Measurements from ENCODE around the gene SOCS6. TPM values are rescaled to one million over a fixed set of nuclear protein-coding genes. Genes with fewer than 3 reads are reported as not detected.
"Not testable (repeated sequence)": the region's sequence is repeated elsewhere in the genome, so short reads cannot be mapped to it uniquely, and the experiment has no call there.

SOCS6 gene
- total and polyA plus RNA-seq, 2 donors = 12.1 to 40.1 TPM

DNA sequence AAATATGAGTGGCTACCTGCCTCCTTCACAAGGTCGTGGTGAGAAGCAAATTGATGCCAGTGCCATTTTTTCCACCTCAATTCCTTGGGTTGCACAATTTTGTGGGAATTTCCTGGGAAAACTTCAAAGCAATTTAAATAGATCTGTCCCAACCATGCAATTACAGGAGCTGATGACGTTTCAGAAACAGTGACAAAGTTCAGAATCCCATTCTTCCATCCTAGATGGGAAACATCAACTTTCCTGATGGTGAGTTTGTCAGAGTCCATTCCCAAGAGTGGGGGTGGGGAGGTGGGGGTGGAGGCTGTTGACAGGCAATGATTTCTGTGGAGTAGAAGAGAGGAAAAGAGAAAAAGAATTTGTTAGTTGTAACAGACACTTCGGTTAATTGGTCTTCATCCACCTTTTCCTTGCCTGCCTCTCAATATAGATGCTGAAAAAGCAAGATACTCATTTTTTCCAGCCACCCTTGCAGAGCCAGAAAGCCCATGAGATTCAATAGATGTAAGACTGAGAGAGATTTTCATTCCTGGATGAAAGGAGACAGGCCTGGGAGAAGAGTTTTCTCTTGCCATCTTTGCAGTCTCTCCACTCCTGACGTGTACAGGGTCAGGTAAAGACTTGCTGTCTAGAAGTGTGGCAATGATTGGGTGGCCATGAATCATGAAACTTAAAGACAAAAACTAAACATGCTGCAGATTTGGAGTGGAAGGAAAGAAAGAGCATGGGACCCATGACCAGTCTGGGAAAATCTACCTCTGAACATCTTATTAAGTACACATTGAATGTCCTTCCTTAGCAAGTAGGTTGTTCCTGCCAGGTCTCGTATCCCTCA lies 47.3 kb downstream of the SOCS6 start:
- no peak for DNase-seq (ENCODE audit: extremely low spot score)
- Histone ChIP-seq H3K4me3 (ENCODE audit: low read depth, low read length) (no peak overlapping the region), H3K27ac (ENCODE audit: low read depth) (no peak overlapping the region), H3K4me1 (ENCODE audit: insufficient read depth) (no peaks in the 10 kb centered on the region), H3K36me3 (ENCODE audit: insufficient read depth) (no peaks in the 10 kb centered on the region)
- 87% methylated on average over 5 of the region's 5 CpGs for WGBS

DNA sequence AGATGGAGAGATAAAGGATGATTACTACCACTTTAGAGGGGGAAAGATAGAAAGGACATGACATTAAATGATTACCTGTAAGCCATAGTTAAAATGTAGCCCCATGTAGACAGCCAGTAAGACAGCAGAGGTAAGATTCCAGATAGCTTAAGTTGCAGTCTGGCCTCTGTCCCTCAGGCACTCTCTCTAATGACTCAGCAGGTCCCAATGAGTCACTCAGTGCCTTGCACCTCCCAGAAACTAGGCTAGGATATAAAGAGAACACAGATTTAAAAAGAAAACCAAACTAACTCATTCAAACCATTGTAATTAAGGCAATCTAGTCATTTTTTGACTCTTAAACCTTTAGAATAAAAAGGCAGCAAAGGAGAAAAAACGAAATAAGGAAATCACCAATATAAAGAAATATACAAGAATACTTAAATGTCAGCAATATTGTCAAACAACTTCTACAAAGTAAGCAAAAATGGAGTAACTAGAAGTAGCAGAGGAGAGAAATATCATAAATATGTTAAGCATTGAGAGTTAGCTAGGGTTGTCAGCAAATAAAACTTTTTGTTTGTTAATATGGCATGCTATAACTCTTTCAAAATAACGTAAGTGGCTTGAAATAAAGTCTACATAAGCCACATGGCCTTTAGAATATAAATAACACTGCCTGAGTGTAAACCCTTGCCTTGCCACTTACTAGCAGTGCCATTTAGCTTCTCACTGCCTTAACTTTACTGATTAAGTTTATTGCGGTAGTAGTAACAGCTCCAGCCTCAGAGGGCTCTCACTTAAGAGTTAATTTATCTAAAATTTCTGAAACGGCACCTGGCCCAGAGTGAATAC lies 48.5 kb downstream of the SOCS6 start:
- Histone ChIP-seq H3K36me3 (ENCODE audit: insufficient read depth) (no peaks in the 10 kb centered on the region), H3K4me1 (ENCODE audit: insufficient read depth) (no peaks in the 10 kb centered on the region), H3K27ac (ENCODE audit: low read depth) (no peak overlapping the region), H3K4me3 (ENCODE audit: low read depth, low read length) (no peak overlapping the region)
- DNase-seq (ENCODE audit: extremely low spot score) = no peak
- 51% methylated on average over 4 of the region's 4 CpGs for WGBS

DNA sequence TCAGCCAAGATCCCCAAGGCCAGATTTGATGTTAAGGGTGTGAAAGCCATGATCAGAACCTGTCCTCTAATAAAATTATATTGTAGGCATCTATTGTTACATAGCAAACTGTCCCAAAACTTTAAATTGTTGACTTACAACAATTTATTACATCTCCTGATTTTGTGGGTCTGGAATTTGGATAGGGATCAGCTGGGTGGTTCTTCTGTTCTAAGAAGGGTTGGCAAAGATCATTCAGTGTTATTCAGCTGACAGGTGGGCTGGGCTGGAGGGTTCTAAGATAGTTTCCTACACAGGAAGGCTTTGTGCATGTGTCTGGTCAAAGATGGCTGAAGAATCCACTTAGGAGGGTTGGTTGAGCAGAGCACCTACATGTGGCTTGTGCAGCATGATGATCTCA lies 50.0 kb downstream of the SOCS6 start:
- Histone ChIP-seq H3K4me1 (ENCODE audit: insufficient read depth) (no peaks in the 10 kb centered on the region), H3K36me3 (ENCODE audit: insufficient read depth) (no peaks in the 10 kb centered on the region), H3K4me3 (ENCODE audit: low read depth, low read length) (no peak overlapping the region), H3K27ac (ENCODE audit: low read depth) (no peak overlapping the region)
- DNase-seq (ENCODE audit: extremely low spot score) = no peak

DNA sequence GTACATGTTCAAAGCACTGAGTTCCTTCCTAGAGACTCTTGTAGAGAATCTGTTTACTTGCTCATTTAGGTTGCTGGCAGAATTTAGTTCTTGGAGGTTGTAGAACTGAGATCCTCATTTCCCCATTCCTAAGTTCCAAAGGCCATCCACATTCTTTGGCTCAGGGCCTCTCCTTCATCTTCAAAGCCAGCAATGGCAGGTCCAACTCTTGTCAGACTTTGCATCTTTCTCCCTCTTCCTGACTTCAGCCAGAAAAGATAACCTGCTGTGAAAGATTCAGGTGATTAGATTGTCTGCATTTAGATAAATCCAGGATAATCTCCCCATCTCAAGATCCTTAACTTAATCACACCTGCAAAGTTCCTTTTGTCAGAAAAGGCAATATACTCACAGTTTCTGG lies 51.1 kb downstream of the SOCS6 start:
- Histone ChIP-seq H3K4me1 (ENCODE audit: insufficient read depth) (no peaks in the 10 kb centered on the region), H3K36me3 (ENCODE audit: insufficient read depth) (no peaks in the 10 kb centered on the region), H3K4me3 (ENCODE audit: low read depth, low read length) (no peak overlapping the region), H3K27ac (ENCODE audit: low read depth) (no peak overlapping the region)
- no peak for DNase-seq (ENCODE audit: extremely low spot score)

DNA sequence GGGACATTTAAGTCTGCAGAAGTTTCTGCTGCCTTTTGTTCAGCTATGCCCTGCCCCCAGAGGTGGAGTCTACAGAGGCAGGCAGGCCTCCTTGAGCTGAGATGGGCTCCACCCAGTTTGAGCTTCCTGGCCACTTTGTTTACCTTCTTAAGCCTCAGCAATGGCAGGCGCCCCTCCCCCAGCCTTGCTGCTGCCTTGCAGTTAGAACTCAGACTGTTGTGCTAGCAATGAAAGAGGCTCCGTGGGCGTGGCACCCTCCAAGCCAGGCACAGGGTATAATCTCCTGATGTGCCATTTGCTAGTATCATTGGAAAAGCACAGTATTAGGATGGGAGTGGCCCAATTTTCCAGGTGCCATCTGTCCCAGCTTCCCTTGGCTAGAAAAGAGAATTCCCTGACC lies 59.6 kb downstream of the SOCS6 start:
- not testable (repeated sequence) for H3K4me3 ChIP-seq (ENCODE audit: low read depth, low read length)
- WGBS = 92% methylated on average over 3 of the region's 3 CpGs

DNA sequence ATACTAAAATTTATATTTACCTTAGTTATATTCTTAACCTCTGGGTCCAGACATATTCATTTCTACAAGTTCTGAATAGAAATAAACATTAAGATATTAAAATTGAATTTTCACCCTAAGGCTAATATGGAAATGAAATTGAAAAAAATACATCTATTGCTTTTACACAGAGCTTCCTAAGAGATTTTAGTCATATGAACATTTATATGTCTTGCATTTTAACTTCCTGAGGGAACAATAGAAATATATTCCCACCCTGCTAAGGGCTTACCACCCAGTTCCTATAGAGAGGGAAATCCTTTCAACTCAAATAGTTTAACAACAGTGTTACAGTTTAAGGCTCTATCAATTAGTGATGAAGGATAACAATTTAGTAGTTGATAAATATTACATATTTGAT lies 60.5 kb downstream of the SOCS6 start:
- Histone ChIP-seq H3K27ac (ENCODE audit: low read depth) (no peak overlapping the region), H3K4me1 (ENCODE audit: insufficient read depth) (no peaks in the 10 kb centered on the region), H3K36me3 (ENCODE audit: insufficient read depth) (no peaks in the 10 kb centered on the region), H3K4me3 (ENCODE audit: low read depth, low read length) (no peak overlapping the region)
- no peak for DNase-seq (ENCODE audit: extremely low spot score)

More for the DNA sequence above, 59.6 kb downstream of the SOCS6 start:
- not testable (repeated sequence) for H3K4me1 ChIP-seq (ENCODE audit: insufficient read depth); DNase-seq (ENCODE audit: extremely low spot score); H3K27ac ChIP-seq (ENCODE audit: low read depth); H3K36me3 ChIP-seq (ENCODE audit: insufficient read depth)

DNA sequence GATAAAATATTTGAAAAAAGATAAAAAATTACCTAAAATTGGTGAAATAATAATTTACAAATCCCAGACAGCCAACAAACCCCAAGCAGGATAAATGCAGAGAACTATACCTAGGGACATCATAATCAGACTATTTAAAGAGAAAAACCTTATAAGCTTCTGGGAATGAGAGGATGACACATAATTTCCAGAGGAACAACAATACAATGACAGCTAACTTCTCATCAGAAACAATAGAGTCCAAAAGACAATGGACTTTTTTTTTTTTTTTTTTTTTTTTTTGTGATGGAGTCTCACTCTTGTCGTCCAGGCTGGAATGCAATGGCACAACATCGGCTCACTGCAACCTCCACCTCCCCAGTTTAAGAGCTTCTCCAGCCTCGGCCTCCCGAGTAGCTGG lies 65.2 kb downstream of the SOCS6 start:
- 94% methylated on average over 4 of the region's 4 CpGs for WGBS
- Histone ChIP-seq H3K36me3 (ENCODE audit: insufficient read depth) (no peaks in the 10 kb centered on the region), H3K27ac (ENCODE audit: low read depth) (no peak overlapping the region), H3K4me3 (ENCODE audit: low read depth, low read length) (no peak overlapping the region), H3K4me1 (ENCODE audit: insufficient read depth) (no peaks in the 10 kb centered on the region)
- no peak for DNase-seq (ENCODE audit: extremely low spot score)

DNA sequence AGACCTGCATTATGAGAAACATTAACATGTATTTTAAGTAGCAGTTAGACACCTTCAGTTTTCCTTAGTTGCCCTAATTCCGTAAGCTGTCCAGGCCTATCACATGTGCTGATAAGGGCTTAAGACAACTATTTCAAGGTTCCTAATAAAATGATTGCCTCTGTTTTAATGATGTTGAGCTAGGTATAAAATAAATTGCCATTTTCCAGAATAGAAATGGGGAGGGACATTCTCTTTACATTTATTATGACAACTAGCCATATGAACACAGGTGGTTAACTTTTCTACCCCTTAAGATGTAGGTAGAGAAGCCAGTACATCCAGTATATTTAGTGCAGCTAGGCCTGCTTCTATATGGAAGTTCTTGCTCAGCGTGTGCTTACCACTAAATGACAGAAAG lies 65.9 kb downstream of the SOCS6 start:
- 92% methylated on average over 2 of the region's 2 CpGs for WGBS
- no peak overlapping the region for H3K4me3 ChIP-seq (ENCODE audit: low read depth, low read length)
- no peaks in the 10 kb centered on the region for H3K4me1 ChIP-seq (ENCODE audit: insufficient read depth)
- no peak overlapping the region for H3K27ac ChIP-seq (ENCODE audit: low read depth)
- no peak for DNase-seq (ENCODE audit: extremely low spot score)
- H3K36me3 ChIP-seq (ENCODE audit: insufficient read depth) = no peaks in the 10 kb centered on the region

DNA sequence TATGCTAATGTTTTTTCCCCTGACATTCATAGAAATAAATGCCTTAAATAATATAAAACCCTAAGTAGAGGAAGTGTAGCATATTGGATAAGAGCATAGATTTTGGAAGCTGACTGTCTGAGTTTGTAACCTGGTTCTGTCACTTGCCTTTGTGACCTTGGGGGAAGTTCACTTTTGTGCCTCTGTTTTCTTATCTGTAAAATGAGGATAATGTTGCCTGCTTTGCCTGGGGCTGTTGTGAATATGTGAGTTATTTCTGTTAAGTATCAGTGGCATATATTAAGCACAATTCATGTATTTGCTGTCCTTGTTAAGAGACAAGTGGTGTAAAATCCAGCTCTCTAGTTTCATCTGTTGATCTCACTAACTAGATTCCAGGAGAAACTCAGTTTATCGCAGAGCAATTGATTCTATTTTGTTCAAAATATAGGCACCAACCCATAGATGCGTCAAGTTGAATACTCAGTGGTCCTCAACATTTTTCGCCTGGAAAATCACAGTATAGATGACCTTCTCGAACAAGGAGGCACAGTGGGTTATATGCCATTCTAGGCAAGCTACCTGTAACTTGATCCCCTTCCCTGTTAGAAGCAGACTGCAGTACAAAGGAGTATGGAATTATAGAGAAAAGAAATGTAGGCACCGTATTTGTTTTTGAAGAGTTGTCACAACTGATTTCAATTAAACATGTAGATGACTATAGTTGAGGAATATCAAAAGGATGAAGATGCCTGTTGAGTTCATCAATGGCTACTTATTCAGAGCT lies 67.0 kb downstream of the SOCS6 start:
- WGBS = 82% methylated on average over 5 of the region's 5 CpGs
- H3K4me1 ChIP-seq (ENCODE audit: insufficient read depth) = no peaks in the 10 kb centered on the region
- no peak for DNase-seq (ENCODE audit: extremely low spot score)

DNA sequence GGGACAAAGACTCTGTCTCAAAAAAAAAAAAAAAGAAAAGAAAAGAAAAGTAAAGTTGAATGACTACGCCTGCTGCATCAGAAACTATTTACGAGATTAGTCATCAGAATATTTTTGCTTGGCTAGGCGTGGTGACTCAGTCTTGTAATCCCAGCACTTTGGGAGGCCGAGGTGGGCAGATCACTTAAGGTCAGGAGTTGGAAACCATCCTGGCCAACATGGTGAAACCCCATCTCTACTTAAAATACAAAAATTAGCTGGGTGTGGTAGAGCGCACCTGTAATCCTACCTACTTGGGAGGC lies 69.2 kb downstream of the SOCS6 start:
- WGBS = 63% methylated on average over 5 of the region's 5 CpGs
- not testable (repeated sequence) for H3K4me3 ChIP-seq (ENCODE audit: low read depth, low read length); DNase-seq (ENCODE audit: extremely low spot score); H3K36me3 ChIP-seq (ENCODE audit: insufficient read depth); H3K4me1 ChIP-seq (ENCODE audit: insufficient read depth); H3K27ac ChIP-seq (ENCODE audit: low read depth)

More for the DNA sequence above, 67.0 kb downstream of the SOCS6 start:
- Histone ChIP-seq H3K4me3 (ENCODE audit: low read depth, low read length) (no peak overlapping the region), H3K27ac (ENCODE audit: low read depth) (no peak overlapping the region), H3K36me3 (ENCODE audit: insufficient read depth) (no peaks in the 10 kb centered on the region)

DNA sequence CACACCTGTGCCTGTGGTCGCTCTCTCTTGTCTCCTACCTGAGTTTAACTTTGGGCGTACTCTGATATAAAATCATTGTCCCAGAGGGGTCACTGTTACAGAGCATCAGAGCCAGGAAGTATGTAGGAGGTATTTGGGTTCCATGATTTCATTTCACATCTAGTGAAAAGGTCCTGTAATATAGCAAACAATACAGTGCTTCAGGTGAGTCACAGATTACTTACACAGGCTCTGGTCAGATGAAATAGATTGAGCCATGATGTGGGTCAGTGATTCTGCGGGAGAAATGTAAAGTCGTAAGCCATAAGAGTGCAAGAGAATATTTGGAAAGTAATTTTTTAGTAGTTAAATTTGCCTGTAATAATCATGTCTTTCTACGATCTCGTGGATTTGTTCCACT lies 70.2 kb downstream of the SOCS6 start:
- DNase-seq (ENCODE audit: extremely low spot score) = no peak
- 95% methylated on average over 6 of the region's 6 CpGs for WGBS

DNA sequence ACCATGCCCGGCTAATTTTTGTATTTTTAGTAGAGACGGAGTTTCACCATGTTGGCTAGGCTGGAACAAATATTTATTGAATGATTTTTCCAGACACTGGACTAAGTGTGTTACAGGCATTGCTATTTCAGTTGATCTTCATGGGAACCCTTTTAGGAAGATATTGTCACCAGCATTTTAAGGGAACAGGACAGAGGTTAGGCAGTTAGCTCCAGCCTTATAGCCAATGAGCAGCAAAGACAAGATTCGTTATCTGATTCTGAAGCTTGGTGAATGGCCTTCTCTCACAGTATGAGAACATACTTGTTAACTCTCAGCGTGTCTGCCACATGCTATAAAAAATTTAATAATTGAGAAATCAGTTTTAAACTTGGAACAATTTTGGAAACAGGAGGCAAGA lies 73.4 kb downstream of the SOCS6 start:
- H3K4me3 ChIP-seq (ENCODE audit: low read depth, low read length) = no peak overlapping the region
- DNase-seq (ENCODE audit: extremely low spot score) = no peak
- H3K36me3 ChIP-seq (ENCODE audit: insufficient read depth) = no peaks in the 10 kb centered on the region
- no peaks in the 10 kb centered on the region for H3K4me1 ChIP-seq (ENCODE audit: insufficient read depth)
- WGBS = 92% methylated on average over 4 of the region's 4 CpGs
- no peak overlapping the region for H3K27ac ChIP-seq (ENCODE audit: low read depth)

More for the DNA sequence above, 70.2 kb downstream of the SOCS6 start:
- Histone ChIP-seq H3K4me1 (ENCODE audit: insufficient read depth) (no peaks in the 10 kb centered on the region), H3K27ac (ENCODE audit: low read depth) (no peak overlapping the region), H3K36me3 (ENCODE audit: insufficient read depth) (no peaks in the 10 kb centered on the region), H3K4me3 (ENCODE audit: low read depth, low read length) (no peak overlapping the region)

DNA sequence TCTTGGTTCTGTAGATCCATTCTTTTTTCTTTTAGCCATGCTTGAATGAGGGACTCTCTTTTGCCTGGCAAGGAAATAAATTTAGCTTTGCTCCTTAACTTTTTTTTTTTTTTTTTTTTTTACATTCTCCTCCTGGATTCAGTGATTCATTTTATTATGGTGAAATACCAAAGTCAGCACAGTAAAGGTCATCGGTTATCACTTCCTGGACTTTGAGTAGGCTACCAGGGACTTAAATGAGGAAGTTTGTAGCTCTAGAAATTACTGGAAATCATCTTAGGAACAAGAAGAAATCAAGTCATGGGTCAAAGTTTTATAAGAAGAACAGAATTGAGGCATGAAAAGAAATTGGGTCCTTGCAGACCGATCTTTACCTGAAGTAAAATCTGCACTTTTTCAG lies 75.0 kb downstream of the SOCS6 start:
- Histone ChIP-seq H3K27ac (ENCODE audit: low read depth) (no peak overlapping the region), H3K4me3 (ENCODE audit: low read depth, low read length) (no peak overlapping the region), H3K36me3 (ENCODE audit: insufficient read depth) (no peaks in the 10 kb centered on the region), H3K4me1 (ENCODE audit: insufficient read depth) (no peaks in the 10 kb centered on the region)
- WGBS = 87% methylated on average over 2 of the region's 2 CpGs
- no peak for DNase-seq (ENCODE audit: extremely low spot score)

DNA sequence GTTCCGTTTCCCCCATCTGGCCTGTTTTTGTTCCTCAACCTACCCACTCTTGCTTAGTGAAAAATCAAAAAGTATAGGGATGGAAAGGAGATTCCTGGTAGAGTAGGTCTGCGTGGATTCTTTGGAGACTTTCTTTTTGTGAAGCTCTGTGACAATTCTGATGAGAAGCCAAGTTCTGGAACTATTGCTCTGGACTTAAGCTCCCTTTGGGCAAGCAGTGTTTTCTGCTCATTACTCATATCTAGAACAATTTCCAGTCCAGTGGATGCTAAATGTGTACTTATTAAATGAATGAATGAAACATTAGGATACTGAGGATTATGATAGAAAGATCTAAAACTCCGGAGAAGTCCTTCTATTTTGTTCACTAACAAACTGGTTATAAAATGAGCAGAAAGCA lies 76.5 kb downstream of the SOCS6 start:
- H3K4me3 ChIP-seq (ENCODE audit: low read depth, low read length) = no peak overlapping the region
- no peaks in the 10 kb centered on the region for H3K4me1 ChIP-seq (ENCODE audit: insufficient read depth)
- WGBS = 78% methylated on average over 3 of the region's 3 CpGs
- DNase-seq (ENCODE audit: extremely low spot score) = no peak
- H3K36me3 ChIP-seq (ENCODE audit: insufficient read depth) = no peaks in the 10 kb centered on the region
- H3K27ac ChIP-seq (ENCODE audit: low read depth) = no peak overlapping the region

All from urinary bladder (tissue), 4 donors.